Esophagus squamous epithelium (tissue), 5 donors: Measurements from ENCODE around the gene BEND6. TPM values are rescaled to one million over a fixed set of nuclear protein-coding genes. Genes with fewer than 3 reads are reported as not detected.

Experiments
- DNase-seq: peaks from one replicate; lab custom pipeline; 2025; lab: John Stamatoyannopoulos, UW
- H3K27ac ChIP-seq, 4 donors: fragments of 200-600 bp; sonication (generic); one replicate each; pipeline ENCODE4 v1.5.1; 2016 to 2019; ENCODE audit warnings: mild to moderate bottlenecking in 1 of 4
- H3K27me3 ChIP-seq, 4 donors: fragments of 200-600 bp; sonication (generic); 1 replicate in 3 of 4; 2 replicates in 1 of 4; pipeline versions ENCODE4 v1.5.1 to v1.6.0; 2017 to 2021; ENCODE audit warnings: antibody characterized with exemption in 1 of 4
- H3K36me3 ChIP-seq, 3 donors: fragments of 200-600 bp; sonication (generic); one replicate each; pipeline ENCODE4 v1.5.1; 2016 to 2019
- H3K4me1 ChIP-seq, 3 donors: fragments of 200-600 bp; sonication (generic); one replicate each; pipeline ENCODE4 v1.5.1; 2017 to 2019
- H3K4me3 ChIP-seq, 4 donors: fragments of 200-600 bp; sonication (generic); 1 replicate in 3 of 4; 2 replicates in 1 of 4; pipeline ENCODE4 v1.5.1; 2016 to 2019; ENCODE audit warnings: mild to moderate bottlenecking in 2 of 4, moderate library complexity in 1 of 4
- H3K9me3 ChIP-seq, 3 donors: fragments of 200-600 bp; sonication (generic); one replicate each; pipeline ENCODE4 v1.5.1; 2016 to 2019
- POLR2A ChIP-seq, 4 donors: fragments of 450-650 bp; IDR thresholded peaks; one replicate each; pipeline ENCODE4 v1.6.1; 2017; ENCODE audit warnings: antibody characterized with exemption in 4 of 4, mild to moderate bottlenecking in 4 of 4, moderate library complexity in 3 of 4
- WGBS, 2 donors: methylation state at CpG; one replicate each; pipeline ENCODE4 v1.1.5; 2018; 5-methylcytosine and 5-hydroxymethylcytosine counted together
- intact Hi-C: fragments of 100-400 bp; cut with DNase I; formaldehyde crosslinking; loops from one replicate; pipeline ENCODE4 v1.15.0; 2022
- total RNA-seq, 4 donors: library from RNA; depleted of rRNA; stranded (reverse); fragments of >200 nt; gene quantifications; one replicate each; pipeline ENCODE4 v1.1.0, GENCODE V29; 2016
- TF ChIP-seq, protein P1 (sequence below), 6 experiments: fragments of 450-650 bp in 4 of 6; fragments of 200-600 bp in 2 of 6; sonication (generic) in 2 of 6; IDR thresholded peaks; one replicate each; pipeline ENCODE4 v1.5.1; 2016 to 2019; ENCODE audit warnings: antibody characterized with exemption in 6 of 6, mild to moderate bottlenecking in 4 of 6, moderate library complexity in 4 of 6
- donor health status: DM: yes; HTN: yes; CAD: no.

The BEND6 gene
- total RNA-seq, 4 donors from 2014 or later: 0.57 to 2.4 (median 1.1) TPM; not detected in 1

DNA sequence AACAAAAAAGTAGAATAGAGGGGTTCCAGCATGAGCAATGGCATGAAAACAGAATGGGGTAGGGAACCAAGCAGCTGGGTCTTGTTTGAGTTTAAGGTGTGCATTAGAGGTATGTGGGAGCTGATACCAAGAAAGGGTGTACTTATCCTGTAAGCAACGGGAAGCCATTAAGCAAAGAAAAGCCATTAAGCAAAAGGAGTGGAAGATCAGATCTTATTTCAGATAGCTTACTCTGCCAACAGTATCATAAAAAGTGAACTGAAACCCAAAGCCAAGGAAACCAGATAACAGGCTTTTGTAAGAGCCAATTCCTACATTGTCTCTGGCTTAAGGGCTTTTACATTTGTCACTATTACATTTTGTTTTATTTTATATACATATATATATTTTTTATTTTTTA, 21.3 kb upstream of the BEND6 start:
- Histone ChIP-seq H3K27me3 (no peaks in the 10 kb centered on the region), H3K4me1 (peaks cover 0 to 5% (median 4%) of the 10 kb centered on the region in 3 donors), H3K9me3 (no peaks in the 10 kb centered on the region), H3K4me3 (no peak overlapping the region), H3K36me3 (no peaks in the 10 kb centered on the region), H3K27ac (no peak overlapping the region)
- intact Hi-C loops: no loop called here
- DNase-seq: no peak
- WGBS, 2 donors: 40 to 57% methylated on average over 1 of the region's 1 CpG
- TF ChIP-seq, protein P1, sequence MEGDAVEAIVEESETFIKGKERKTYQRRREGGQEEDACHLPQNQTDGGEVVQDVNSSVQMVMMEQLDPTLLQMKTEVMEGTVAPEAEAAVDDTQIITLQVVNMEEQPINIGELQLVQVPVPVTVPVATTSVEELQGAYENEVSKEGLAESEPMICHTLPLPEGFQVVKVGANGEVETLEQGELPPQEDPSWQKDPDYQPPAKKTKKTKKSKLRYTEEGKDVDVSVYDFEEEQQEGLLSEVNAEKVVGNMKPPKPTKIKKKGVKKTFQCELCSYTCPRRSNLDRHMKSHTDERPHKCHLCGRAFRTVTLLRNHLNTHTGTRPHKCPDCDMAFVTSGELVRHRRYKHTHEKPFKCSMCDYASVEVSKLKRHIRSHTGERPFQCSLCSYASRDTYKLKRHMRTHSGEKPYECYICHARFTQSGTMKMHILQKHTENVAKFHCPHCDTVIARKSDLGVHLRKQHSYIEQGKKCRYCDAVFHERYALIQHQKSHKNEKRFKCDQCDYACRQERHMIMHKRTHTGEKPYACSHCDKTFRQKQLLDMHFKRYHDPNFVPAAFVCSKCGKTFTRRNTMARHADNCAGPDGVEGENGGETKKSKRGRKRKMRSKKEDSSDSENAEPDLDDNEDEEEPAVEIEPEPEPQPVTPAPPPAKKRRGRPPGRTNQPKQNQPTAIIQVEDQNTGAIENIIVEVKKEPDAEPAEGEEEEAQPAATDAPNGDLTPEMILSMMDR (IDR thresholded peaks at IDR 0.05): no peak

DNA sequence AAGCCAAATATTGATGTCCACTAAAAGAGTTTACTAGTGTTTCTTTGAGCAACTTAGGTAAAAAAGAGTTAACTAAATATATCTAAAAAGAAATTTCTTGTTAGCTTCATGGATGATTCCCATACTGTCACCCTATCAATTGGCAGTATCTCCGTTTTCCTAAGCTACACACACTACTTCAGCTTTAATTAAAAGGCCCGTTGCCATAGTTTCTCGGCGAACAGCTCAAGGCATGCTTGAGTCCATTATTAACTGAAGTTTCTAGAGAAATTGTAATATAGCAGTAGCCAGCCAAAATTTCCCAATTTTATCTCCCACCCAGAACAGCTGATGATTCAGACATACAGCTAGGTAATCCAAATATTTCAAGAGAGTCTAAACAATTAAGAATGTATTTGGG, 20.0 kb upstream of the BEND6 start:
- no peak for DNase-seq
- peaks cover 0 to 9% (median 4%) of the 10 kb centered on the region in 3 donors for H3K4me1 ChIP-seq
- H3K27me3 ChIP-seq: no peaks in the 10 kb centered on the region
- H3K4me3 ChIP-seq: no peak overlapping the region
- H3K27ac ChIP-seq: no peak overlapping the region
- no peak for TF ChIP-seq POLR2A (IDR thresholded peaks at IDR 0.05)
- TF ChIP-seq, protein P1 (IDR thresholded peaks at IDR 0.05): no peak
- H3K36me3 ChIP-seq: no peaks in the 10 kb centered on the region
- intact Hi-C loops: no loop called here
- 86% methylated on average over 4 of the region's 4 CpGs for WGBS, 2 donors
- no peaks in the 10 kb centered on the region for H3K9me3 ChIP-seq

DNA sequence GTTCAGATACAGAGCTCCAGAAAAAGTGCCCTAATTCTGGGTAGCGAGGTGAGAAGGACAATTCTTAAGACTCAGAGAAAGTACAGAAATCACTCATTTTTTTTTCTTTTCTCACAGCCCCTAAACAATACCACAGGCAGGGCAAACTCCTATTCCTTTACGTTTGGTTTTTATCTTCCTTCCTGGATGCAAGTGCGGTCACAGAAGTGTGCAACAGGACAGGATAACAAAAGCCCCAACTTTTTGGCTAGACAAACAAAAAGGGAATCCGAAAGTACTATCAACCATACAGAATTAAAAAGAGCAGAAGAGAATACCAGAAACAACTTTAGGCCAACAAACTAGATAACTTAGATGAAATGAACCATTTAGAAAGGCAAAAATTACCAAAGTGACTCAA, 18.4 kb upstream of the BEND6 start:
- Histone ChIP-seq H3K9me3 (peaks cover 0 to 11% (median 6%) of the 10 kb centered on the region in 3 donors), H3K36me3 (no peaks in the 10 kb centered on the region), H3K27me3 (no peaks in the 10 kb centered on the region), H3K27ac (no peak overlapping the region), H3K4me1 (peaks cover 0 to 9% (median 4%) of the 10 kb centered on the region in 3 donors), H3K4me3 (no peak overlapping the region)
- TF ChIP-seq, protein P1 (IDR thresholded peaks at IDR 0.05): no peak
- TF ChIP-seq POLR2A (IDR thresholded peaks at IDR 0.05): no peak
- DNase-seq: no peak
- WGBS, 2 donors: 64 to 82% methylated on average over 4 of the region's 4 CpGs
- intact Hi-C loops: no loop called here

DNA sequence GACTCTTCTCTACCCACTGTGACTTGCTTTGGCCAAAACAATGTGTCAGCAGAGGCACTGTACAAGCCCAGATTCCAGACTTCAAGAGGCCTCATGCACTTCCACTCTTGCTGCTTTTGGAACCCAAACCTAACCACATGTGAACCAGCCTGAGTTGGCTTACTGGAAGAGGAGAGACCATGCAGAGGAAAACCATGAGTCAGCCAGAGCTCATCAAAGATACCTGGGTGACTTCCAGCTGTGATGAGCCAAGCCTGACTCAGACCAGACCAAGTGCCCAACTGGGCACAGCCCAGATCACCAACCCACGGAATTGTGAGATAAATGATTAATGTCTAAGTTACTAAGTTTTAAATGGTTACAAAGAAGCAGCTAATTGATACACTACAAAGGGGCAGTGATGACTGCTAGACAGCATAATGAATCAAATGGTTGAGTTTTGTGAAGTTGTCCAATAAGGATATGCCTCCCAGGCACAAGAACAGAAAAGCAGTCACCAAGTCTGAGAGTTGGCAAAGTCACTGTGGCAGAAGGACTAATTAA, 16.2 kb upstream of the BEND6 start:
- Histone ChIP-seq H3K27ac (no peak overlapping the region), H3K4me1 (peaks cover 0 to 9% (median 4%) of the 10 kb centered on the region in 3 donors), H3K9me3 (peaks cover 0 to 15% (median 6%) of the 10 kb centered on the region in 3 donors), H3K27me3 (no peaks in the 10 kb centered on the region), H3K4me3 (no peak overlapping the region), H3K36me3 (no peaks in the 10 kb centered on the region)
- intact Hi-C loops: no loop called here
- 9 to 19% methylated on average over 1 of the region's 1 CpG for WGBS, 2 donors
- TF ChIP-seq, protein P1 (IDR thresholded peaks at IDR 0.05): no peak
- no peak for TF ChIP-seq POLR2A (IDR thresholded peaks at IDR 0.05)
- no peak for DNase-seq

DNA sequence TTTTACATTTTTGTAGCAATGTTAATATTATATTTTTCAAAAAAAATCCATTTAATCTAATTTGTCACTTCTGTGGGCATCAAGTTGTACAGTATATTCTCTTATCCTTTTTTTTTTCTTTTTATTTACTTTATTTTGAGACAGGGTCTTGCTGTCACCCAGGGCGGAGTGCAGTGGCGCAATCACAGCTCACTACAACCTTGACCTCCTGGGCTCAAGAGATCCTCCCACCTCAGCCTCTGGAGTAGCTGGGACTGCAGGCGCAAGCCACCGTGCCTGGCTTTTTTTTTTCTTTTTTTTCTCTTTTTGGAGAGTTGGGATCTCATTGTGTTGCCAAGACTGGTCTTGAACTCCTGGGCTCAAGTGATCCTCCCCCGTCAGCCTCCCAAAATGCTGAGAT, 14.4 kb upstream of the BEND6 start:
- intact Hi-C loops: no loop called here

More for the DNA sequence above, 14.4 kb upstream of the BEND6 start:
- no peak for TF ChIP-seq POLR2A (IDR thresholded peaks at IDR 0.05)
- TF ChIP-seq, protein P1 (IDR thresholded peaks at IDR 0.05): no peak
- Histone ChIP-seq H3K36me3 (no peaks in the 10 kb centered on the region), H3K27ac (no peak overlapping the region), H3K9me3 (peaks cover 0 to 15% (median 6%) of the 10 kb centered on the region in 3 donors), H3K4me1 (peaks cover 0 to 9% (median 4%) of the 10 kb centered on the region in 3 donors), H3K27me3 (no peaks in the 10 kb centered on the region), H3K4me3 (no peak overlapping the region)
- WGBS, 2 donors: 95% methylated on average over 5 of the region's 5 CpGs
- DNase-seq: no peak
